ENCODE data around the gene PIK3R5.

Gene PIK3R5, protein sequence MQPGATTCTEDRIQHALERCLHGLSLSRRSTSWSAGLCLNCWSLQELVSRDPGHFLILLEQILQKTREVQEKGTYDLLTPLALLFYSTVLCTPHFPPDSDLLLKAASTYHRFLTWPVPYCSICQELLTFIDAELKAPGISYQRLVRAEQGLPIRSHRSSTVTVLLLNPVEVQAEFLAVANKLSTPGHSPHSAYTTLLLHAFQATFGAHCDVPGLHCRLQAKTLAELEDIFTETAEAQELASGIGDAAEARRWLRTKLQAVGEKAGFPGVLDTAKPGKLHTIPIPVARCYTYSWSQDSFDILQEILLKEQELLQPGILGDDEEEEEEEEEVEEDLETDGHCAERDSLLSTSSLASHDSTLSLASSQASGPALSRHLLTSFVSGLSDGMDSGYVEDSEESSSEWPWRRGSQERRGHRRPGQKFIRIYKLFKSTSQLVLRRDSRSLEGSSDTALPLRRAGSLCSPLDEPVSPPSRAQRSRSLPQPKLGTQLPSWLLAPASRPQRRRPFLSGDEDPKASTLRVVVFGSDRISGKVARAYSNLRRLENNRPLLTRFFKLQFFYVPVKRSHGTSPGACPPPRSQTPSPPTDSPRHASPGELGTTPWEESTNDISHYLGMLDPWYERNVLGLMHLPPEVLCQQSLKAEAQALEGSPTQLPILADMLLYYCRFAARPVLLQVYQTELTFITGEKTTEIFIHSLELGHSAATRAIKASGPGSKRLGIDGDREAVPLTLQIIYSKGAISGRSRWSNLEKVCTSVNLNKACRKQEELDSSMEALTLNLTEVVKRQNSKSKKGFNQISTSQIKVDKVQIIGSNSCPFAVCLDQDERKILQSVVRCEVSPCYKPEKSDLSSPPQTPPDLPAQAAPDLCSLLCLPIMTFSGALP

GRCh38 chr17:8965394-8966168 lies at the start of gene PIK3R5:
TSS of gene PIK3R5 (minus strand) at chr17:8965707. CDS start at chr17:8911494, 54,213 bp downstream.
- TF ChIP-seq GATA1 (IDR thresholded peaks at IDR 0.05; ENCODE audit: low read depth, low read length) (no peak), POLR2A (IDR thresholded peaks at IDR 0.05; ENCODE audit: low read length) (no peak)
- peak in 1 of 2 experiments; percentile 23 for DNase-seq

GRCh38 chr17:9011001-9011400 lies 45.5 kb upstream of the PIK3R5 start:
- TF ChIP-seq GATA1 (IDR thresholded peaks at IDR 0.05; ENCODE audit: low read depth, low read length) (no peak), POLR2A (IDR thresholded peaks at IDR 0.05; ENCODE audit: low read length) (no peak)
- no peak for DNase-seq

DNA sequence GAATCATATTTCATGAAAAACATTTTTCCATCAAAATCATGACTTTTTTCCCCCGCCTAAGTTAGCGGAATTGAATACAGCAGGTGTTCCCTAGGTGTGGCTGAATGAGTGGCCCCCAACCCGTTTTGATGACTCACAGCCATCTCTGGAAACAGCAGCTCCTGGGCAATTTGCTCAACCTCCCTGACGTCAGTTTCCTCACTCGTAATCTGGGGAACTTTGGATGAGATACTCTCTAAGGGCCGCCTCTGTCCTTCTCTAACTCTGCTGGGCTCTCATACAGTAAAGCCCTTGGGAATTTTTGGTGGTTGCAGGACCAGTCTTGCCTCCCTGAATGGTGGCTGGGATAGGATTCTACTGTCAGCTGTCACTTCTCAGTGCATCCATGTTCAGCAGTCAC lies 44.2 kb upstream of the PIK3R5 start:
- TF ChIP-seq GATA1 (IDR thresholded peaks at IDR 0.05; ENCODE audit: low read depth, low read length) (no peak), POLR2A (IDR thresholded peaks at IDR 0.05; ENCODE audit: low read length) (no peak)
- no peak for DNase-seq

DNA sequence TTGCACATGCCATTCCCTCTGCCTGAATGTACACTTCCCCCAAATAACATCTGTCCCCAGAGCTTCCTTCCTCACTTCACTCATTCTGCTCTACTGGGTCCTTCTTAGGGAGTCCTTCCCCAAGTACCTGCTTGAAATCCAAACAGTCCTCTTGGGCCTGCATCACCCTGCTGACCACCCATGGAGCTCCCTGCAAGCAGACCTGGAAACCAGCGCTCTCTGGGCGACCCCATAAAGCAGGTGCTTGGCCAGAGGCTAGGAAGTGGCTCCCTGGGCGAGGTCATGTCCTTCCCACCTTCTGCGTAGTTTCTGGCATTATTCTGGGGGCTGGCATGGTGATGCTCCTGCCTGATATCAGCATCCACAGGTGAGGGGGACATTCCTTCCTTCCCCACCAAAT lies 43.6 kb upstream of the PIK3R5 start:
- DNase-seq, result no peak
- no peak for TF ChIP-seq GATA1 (IDR thresholded peaks at IDR 0.05; ENCODE audit: low read depth, low read length)
- no peak for TF ChIP-seq POLR2A (IDR thresholded peaks at IDR 0.05; ENCODE audit: low read length)

DNA sequence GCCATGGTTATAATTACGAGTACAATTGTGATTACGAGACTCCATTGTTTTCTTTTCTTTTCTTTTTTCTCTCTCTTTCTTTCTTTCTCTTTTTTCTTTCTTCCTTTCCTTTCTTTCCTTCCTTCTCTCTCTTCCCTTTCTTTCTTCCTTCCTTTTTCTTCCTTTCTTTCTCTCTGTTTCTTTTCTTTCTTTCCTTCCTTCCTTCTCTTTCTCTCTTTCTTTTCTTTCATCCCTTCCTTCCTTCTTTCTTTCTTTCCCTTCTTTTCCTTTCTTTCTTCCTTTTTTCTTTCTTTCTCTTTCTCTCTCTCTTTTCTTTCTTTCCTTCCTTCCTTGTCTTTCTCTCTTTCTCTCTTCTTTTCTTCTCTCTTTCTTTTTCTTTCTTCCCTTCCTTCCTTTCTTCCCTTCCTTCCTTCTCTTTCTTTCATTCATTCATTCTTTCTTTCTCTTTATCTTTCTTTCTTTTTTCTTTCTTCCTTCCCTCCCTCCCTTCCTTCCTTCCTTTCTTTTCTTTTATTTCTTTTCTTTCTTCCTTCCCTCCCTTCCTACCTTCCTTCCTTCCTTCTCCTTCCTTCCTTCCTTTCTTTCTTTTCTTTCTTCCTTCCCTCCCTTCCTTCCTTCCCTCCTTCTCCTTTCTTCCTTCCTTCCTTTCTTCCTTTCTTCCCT lies 41.7 kb upstream of the PIK3R5 start:
- DNase-seq, result no peak
- TF ChIP-seq POLR2A (IDR thresholded peaks at IDR 0.05; ENCODE audit: low read length) (no peak), GATA1 (IDR thresholded peaks at IDR 0.05; ENCODE audit: low read depth, low read length) (no peak)

DNA sequence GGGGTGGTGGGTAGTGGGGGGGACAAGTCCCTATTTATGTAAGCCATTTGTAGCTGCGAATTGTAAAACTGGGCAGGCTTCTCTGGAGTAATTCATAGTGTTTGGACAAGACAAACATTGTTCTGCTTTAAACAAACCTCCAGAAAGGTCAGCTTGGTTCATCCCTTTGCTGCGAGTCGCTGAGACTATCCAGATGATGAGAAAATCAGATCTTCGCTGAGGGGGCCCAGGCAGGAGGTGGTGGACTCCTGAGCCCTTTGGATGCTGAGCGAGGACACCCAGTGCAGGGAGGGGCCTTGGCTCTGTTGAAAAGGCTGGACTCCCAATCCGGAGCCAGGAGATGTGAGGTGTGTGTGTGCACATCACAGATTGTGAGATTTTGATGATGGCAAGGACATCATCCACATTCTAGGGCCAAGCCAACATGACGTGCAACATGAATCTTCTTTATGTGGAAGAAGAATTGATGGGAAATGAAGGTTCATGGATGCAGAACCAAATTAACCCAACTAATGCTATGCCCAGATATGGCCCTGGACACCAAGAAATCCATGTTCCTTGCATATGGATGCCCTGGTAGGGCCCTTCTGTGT lies 40.8 kb upstream of the PIK3R5 start:
- no peak for DNase-seq
- TF ChIP-seq POLR2A (IDR thresholded peaks at IDR 0.05; ENCODE audit: low read length) (no peak), GATA1 (IDR thresholded peaks at IDR 0.05; ENCODE audit: low read depth, low read length) (no peak)

DNA sequence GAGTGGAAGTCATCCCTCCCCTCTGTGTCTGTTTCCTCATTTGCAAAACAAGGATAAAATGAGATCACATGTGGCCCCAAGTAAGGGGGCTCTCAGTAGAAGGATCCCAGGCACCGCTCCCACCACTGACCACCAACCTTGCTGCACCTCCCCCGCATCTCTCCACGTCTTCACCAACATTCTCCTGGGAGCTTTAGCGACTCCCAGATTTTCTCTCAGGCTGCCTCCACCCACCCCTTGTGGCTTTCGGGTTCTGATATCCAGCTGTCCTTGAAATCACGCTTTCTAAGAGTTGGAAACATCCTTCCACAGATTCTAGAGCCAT lies 39.4 kb upstream of the PIK3R5 start:
- DNase-seq, result no peak
- TF ChIP-seq GATA1 (IDR thresholded peaks at IDR 0.05; ENCODE audit: low read depth, low read length) (no peak), POLR2A (IDR thresholded peaks at IDR 0.05; ENCODE audit: low read length) (no peak)

- DNase-seq, result no peak
- TF ChIP-seq POLR2A (IDR thresholded peaks at IDR 0.05; ENCODE audit: low read length), result no peak
- TF ChIP-seq GATA1 (IDR thresholded peaks at IDR 0.05; ENCODE audit: low read depth, low read length), result no peak
Observed at GRCh38 chr17:9004132-9004960, 38.8 kb upstream of the PIK3R5 start.

DNA sequence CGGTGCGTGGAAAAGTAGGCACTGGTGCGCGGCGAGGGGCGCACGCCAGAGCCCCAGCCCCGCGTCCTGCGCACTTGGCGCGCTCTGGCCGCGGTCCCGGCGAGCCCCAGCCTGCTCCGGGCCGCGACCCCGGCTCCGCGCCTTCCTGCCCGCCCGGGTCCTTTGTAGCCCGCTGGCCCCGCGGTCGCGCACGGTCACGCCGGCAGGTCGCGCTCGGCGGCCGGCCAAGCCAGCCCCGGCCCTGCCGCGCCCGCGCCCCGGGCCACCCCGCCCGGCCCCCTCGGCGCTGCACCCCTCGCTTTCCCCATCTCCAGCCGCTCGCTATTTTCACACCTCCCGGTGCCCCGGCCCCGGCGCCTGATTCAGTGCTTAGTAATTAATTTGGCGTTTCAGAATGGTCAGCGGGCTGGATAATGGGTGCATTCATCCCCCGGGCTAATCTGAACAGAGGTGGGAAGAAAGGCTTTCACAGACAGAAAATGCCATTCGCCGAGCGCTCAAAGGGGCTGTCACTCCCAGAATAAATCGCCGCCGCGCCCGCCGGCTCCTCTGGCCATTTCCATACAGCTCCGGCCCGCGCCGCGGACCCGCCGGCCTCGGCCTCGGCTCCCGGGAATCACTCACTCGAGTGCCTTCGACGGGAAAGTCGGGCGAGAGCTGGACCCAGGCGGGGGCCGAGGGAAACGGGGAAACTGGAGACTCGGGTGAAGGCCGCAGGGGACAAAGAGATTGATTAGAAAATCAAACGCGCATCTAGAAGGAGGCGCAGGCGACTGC lies 38.0 kb upstream of the PIK3R5 start:
- no peak for DNase-seq

GRCh38 chr17:9002606-9003354 lies 37.3 kb upstream of the PIK3R5 start:
- peak in 1 of 2 experiments; percentile 6 for DNase-seq
- TF ChIP-seq POLR2A (IDR thresholded peaks at IDR 0.05; ENCODE audit: low read length), result no peak
- no peak for TF ChIP-seq GATA1 (IDR thresholded peaks at IDR 0.05; ENCODE audit: low read depth, low read length)

More for the DNA sequence above, 38.0 kb upstream of the PIK3R5 start:
- TF ChIP-seq POLR2A (IDR thresholded peaks at IDR 0.05; ENCODE audit: low read length) (no peak), GATA1 (IDR thresholded peaks at IDR 0.05; ENCODE audit: low read depth, low read length) (no peak)

GRCh38 chr17:9002227-9002605 lies 36.7 kb upstream of the PIK3R5 start:
- TF ChIP-seq GATA1 (IDR thresholded peaks at IDR 0.05; ENCODE audit: low read depth, low read length) (no peak), POLR2A (IDR thresholded peaks at IDR 0.05; ENCODE audit: low read length) (no peak)
- DNase-seq, result no peak

Measured in erythroblast (primary cell).